ENCODE results near the gene SF3B2.
"Not testable (repeated sequence)": the region's sequence is repeated elsewhere in the genome, so short reads cannot be mapped to it uniquely, and the experiment has no call there.

The SF3B2 gene

DNA sequence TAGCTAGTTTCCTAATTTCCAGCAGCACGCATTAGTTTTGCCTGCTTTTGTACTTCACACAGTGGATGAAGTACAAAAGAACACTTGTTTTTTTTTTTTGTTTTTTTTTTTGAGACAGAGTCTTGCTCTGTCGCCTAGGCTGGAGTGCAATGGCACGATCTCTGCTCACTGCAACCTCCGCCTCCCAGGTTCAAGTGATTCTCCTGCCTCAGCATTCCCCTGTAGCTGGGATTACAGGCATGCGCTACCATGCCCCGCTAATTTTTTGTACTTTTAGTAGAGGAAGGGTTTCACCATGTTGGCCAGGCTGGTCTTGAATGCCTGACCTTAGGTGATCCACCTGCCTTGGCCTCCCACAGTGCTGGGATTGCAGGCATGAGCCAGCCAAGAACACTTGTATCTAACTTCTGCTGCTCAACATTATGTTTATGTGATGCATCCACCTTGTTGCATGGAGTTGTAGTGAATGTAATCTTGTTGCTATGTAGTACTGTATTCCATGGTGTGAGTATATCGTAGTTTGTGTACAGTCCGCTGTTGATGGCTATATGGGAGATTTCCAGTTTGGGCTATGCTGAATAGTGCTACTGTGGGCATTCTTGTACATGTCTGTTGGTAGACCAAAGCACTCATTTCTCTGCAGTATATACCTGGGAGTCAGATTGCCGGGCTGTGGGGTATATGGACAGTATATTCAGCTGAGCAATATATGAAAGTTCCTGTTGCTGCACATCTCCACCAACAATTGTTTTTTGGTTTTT lies 35.2 kb downstream of the SF3B2 start:
- Mint-ChIP-seq H3K27me3 (no peaks in the 10 kb centered on the region), H3K9me3 (no peaks in the 10 kb centered on the region), H3K4me3 (no peak overlapping the region), H3K4me1 (ENCODE audit: low read depth) (peaks cover 72% of the 10 kb centered on the region), H3K36me3 (ENCODE audit: low read depth) (peaks cover 19% of the 10 kb centered on the region), H3K27ac (peak overlapping the region; percentile 37)

- peak overlapping the region; percentile 54 for H3K27ac Mint-ChIP-seq
- no peaks in the 10 kb centered on the region for H3K27me3 Mint-ChIP-seq
- no peak overlapping the region for H3K4me3 Mint-ChIP-seq
- H3K4me1 Mint-ChIP-seq (ENCODE audit: low read depth), result peaks cover 57% of the 10 kb centered on the region
- no peaks in the 10 kb centered on the region for H3K9me3 Mint-ChIP-seq
- H3K36me3 Mint-ChIP-seq (ENCODE audit: low read depth), result peaks cover 19% of the 10 kb centered on the region
Measured at GRCh38 chr11:66089067-66089466, 36.9 kb downstream of the SF3B2 start.

- no peaks in the 10 kb centered on the region for H3K27me3 Mint-ChIP-seq
- H3K27ac Mint-ChIP-seq, result no peak overlapping the region
- peaks cover 19% of the 10 kb centered on the region for H3K36me3 Mint-ChIP-seq (ENCODE audit: low read depth)
- H3K4me3 Mint-ChIP-seq, result no peak overlapping the region
- no peaks in the 10 kb centered on the region for H3K9me3 Mint-ChIP-seq
- peaks cover 45% of the 10 kb centered on the region for H3K4me1 Mint-ChIP-seq (ENCODE audit: low read depth)
Measured at GRCh38 chr11:66090288-66090687, 38.1 kb downstream of the SF3B2 start.

DNA sequence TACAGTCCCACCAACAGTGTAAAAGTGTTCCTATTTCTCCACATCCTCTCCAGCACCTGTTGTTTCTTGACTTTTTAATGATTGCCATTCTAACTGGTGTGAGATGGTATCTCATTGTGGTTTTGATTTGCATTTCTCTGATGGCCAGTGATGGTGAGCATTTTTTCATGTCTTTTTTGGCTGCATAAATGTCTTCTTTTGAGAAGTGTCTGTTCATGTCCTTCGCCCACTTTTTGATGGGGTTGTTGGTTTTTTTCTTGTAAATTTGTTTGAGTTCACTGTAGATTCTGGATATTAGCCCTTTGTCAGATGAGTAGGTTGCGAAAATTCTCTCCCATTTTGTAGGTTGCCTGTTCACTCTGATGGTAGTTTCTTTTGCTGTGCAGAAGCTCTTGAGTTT lies 40.0 kb downstream of the SF3B2 start:
- H3K4me3 Mint-ChIP-seq, H3K27me3 Mint-ChIP-seq, H3K9me3 Mint-ChIP-seq, H3K27ac Mint-ChIP-seq: not testable (repeated sequence)
- Mint-ChIP-seq H3K36me3 (ENCODE audit: low read depth) (peaks cover 19% of the 10 kb centered on the region), H3K4me1 (ENCODE audit: low read depth) (peaks cover 38% of the 10 kb centered on the region)

DNA sequence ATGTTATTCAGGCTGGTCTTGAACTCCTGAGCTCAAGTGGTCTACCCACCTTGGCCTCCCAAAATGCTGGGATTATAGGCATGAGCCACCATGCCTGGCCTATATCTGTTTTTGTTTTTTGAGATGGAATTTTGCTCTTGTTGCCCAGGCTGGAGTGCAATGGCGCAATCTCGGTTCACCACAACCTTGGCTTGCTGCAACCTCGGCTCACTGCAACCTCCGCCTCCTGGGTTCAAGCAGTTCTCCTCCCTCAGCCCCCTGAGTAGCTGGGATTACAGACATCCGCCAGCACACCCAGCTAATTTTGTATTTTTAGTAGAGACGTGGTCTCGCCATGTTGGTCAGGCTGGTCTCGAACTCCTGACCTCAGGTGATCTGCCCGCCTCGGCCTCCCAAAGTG lies 47.6 kb downstream of the SF3B2 start:
- H3K4me3 Mint-ChIP-seq, H3K9me3 Mint-ChIP-seq, H3K27me3 Mint-ChIP-seq: not testable (repeated sequence)
- H3K36me3 Mint-ChIP-seq (ENCODE audit: low read depth), result peaks cover 19% of the 10 kb centered on the region
- peak overlapping the region; percentile 94 for H3K27ac Mint-ChIP-seq
- peaks cover 72% of the 10 kb centered on the region for H3K4me1 Mint-ChIP-seq (ENCODE audit: low read depth)

DNA sequence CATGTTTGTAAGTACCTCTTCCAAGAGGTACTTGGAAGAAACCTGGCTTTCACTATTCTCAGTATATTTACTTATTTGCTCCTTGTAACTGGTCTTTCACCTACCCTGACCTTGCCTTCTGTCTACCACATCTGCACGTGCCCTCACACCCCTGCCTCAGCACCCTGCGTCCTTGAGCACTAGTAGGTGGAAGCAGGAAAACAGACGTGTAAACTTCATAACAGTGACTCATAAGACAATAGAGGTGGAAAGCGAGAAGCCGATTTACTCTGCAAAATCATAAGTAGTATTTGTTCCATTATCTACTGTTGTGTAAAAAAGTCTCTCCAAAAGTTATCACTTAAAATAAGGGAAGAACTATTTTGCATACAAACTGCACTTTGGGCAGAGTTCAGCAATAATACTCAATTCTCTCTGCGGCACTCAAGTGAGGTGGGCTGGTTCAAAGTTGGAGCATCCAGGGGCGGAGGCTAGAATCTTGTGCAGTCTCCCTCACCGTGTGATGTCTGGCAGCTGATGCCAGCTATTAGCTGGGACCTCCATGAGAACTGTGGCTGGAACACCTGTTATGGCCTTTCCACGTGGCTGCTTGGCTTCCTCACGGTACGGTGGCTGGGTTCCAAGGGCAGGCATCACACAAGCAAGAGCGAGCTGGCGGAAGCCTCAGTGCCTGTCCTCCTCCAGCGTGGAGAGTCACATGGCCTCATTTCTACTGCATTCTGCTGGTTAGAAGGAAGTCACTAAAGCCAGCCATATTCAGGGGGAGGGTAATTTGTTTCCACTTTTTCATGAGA lies 48.3 kb downstream of the SF3B2 start:
- Mint-ChIP-seq H3K36me3 (ENCODE audit: low read depth) (peaks cover 19% of the 10 kb centered on the region), H3K27me3 (no peaks in the 10 kb centered on the region), H3K9me3 (no peaks in the 10 kb centered on the region), H3K27ac (peak overlapping the region; percentile 94), H3K4me3 (peak overlapping the region; percentile 82), H3K4me1 (ENCODE audit: low read depth) (peaks cover 79% of the 10 kb centered on the region)

DNA sequence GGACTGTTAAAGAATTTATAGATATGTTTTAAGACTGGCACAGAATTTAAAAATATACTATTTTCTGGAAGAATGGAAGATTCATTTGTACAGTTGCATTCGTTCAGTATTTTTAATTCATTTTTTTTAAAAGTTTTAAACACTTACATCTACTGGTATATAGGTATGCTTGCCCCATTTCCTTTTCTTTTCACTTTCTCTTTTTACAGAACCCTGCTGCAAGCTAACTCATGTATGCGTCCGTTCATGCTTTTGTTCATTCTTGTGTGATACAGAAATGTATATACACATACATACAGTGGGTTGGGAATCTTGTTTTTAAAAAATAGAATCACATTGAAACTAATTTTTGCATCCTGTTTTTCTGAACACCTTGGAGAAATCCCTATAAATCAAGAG lies 48.9 kb downstream of the SF3B2 start:
- Mint-ChIP-seq H3K36me3 (ENCODE audit: low read depth) (peaks cover 19% of the 10 kb centered on the region), H3K27ac (peak overlapping the region; percentile 94), H3K4me1 (ENCODE audit: low read depth) (peaks cover 85% of the 10 kb centered on the region), H3K4me3 (peak overlapping the region; percentile 82), H3K27me3 (no peaks in the 10 kb centered on the region), H3K9me3 (no peaks in the 10 kb centered on the region)

DNA sequence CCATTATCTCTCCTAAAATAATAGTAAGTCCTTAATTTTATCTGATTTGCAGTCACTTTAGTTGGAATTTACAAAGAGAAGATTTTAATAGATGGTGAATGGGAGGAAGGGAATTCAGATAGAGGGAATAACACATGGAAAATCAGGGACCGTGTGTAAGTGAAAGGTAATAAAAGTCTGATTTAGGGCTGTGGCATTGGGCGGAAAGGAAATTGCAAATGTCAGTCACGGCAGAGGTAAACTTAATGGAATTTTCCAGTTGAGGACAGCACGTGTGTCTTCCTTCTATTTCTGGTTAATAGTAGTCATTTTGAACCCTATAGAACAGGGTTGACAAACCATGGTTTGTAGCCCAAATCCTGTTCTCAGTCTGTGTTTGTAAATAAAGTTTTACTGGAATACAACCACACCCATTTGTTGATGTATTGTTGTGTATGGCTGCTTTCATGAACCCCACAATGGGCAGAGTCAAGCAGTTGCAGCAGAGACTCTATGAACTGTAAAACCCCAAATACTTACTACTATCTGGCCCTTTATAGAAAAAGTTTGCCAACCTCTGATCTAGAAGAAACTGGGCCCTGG lies 52.0 kb downstream of the SF3B2 start:
- Mint-ChIP-seq H3K36me3 (ENCODE audit: low read depth) (peaks cover 29% of the 10 kb centered on the region), H3K9me3 (no peaks in the 10 kb centered on the region), H3K4me3 (peak overlapping the region; percentile 51), H3K4me1 (ENCODE audit: low read depth) (peaks cover 92% of the 10 kb centered on the region), H3K27ac (peak overlapping the region; percentile 85), H3K27me3 (no peaks in the 10 kb centered on the region)

- no peaks in the 10 kb centered on the region for H3K27me3 Mint-ChIP-seq
- H3K4me1 Mint-ChIP-seq (ENCODE audit: low read depth), result peaks cover 97% of the 10 kb centered on the region
- H3K4me3 Mint-ChIP-seq, result peak overlapping the region; percentile 55
- H3K36me3 Mint-ChIP-seq (ENCODE audit: low read depth), result peaks cover 18% of the 10 kb centered on the region
- no peaks in the 10 kb centered on the region for H3K9me3 Mint-ChIP-seq
- H3K27ac Mint-ChIP-seq, result peak overlapping the region; percentile 95
Measured at GRCh38 chr11:66106786-66107599, 54.8 kb downstream of the SF3B2 start.

DNA sequence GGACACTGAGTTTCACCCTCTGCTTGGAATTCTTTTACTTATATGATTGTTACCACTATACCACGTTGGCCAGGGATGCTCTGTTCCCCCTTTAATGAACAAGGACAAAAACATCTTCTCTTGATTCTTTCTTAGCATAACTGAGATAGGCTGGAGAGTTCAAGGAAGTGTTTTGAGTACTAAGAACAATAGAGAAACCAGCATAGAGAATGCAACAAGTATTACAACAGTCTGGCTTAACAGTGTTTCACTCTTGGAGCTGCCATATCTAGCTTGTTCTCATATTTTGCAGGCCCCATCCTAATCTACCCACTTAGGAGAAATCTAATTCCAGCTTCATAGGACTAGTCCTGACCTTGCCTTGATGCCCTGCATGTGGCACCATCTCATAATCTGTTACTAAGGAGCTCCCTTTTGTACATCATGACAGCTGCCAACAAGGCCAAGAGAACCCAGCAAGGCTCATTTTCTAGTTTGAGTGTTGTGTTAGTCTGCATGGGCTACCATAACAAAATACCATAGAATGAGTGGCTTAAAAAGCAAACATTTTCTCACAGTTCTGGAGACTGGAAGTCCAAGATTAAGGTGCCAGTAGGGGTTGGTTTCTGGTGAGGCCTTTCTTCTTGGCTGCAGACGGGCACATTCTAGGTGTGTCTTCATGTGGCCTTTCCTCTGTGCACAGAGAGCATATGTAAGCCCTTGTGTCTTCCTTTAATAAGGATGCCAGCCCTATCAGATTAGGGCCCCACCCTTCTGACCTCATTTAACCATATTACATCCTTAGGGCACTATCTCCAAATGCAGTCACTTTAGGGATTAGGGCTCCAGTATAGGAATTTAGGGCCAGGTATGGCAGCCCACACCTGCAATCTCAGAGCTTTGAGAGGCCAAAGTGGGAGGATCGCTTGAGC lies 55.7 kb downstream of the SF3B2 start:
- Mint-ChIP-seq H3K36me3 (ENCODE audit: low read depth) (peaks cover 16% of the 10 kb centered on the region), H3K4me3 (peak overlapping the region; percentile 55), H3K27me3 (no peaks in the 10 kb centered on the region), H3K4me1 (ENCODE audit: low read depth) (peaks cover 97% of the 10 kb centered on the region), H3K9me3 (no peaks in the 10 kb centered on the region), H3K27ac (peak overlapping the region; percentile 95)

DNA sequence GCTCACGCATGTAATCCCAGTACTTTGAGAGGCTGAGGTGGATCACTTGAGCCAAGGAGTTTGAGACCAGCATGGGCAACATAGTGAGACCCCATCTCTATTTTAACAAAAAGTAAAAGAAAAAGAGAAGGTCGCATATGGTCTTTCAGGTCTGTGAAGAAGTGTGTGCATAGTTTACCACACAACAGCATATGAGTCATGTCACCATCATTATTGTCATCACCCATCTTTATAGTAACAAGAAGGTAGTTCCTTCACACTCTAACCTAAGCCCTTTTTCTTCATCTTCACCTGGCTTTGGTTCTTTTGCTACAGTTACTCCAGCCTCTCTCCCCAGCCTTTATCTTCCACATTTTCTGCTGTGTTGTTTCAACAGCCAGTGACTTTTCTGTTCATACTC lies 57.1 kb downstream of the SF3B2 start:
- Mint-ChIP-seq H3K36me3 (ENCODE audit: low read depth) (peaks cover 11% of the 10 kb centered on the region), H3K27me3 (no peaks in the 10 kb centered on the region), H3K27ac (peak overlapping the region; percentile 65), H3K4me1 (ENCODE audit: low read depth) (peaks cover 98% of the 10 kb centered on the region), H3K4me3 (no peak overlapping the region), H3K9me3 (no peaks in the 10 kb centered on the region)

DNA sequence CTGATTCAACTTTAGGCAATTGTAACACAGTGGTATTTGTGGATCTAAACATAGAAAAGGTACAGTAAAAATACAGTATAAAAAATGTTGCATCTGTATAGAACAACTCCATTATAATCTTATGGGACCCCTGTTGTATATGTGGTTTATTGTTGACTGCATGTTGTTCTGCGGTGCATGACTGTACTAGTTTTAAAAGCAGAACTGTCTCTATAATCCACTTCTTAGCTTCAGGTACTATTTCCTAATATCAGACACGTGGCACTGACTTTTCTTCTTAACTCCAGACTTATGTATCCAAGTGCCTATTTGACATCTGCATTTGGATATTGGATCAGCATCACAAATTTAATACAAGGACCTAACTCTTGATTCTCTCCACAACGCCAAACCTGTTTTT lies 59.0 kb downstream of the SF3B2 start:
- peak overlapping the region; percentile 36 for H3K27ac Mint-ChIP-seq
- H3K4me3 Mint-ChIP-seq, result no peak overlapping the region

DNA sequence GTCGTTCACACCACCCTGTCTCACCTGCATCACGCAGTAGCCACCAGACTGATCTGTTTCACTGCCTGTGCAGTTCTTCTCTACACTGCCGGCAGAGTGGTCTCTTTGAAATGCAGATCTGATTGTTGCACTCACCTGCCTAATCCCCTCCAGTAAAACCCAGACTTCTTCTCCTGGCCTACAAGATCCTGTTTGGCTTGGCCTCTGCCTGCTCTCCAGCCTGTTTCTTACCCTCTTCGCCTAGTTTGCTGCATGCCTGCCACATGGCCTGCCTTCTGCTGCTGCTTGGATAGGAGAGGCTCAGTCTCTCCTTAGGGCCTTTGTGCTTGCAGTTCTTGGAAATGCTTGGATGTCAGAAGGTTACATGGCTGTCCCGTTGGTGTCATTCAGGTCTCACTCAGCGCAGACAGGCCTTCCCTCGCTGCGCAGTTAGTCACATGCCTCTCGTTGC lies 59.9 kb downstream of the SF3B2 start:
- Mint-ChIP-seq H3K27me3 (no peaks in the 10 kb centered on the region), H3K9me3 (no peaks in the 10 kb centered on the region), H3K4me1 (ENCODE audit: low read depth) (peaks cover 98% of the 10 kb centered on the region), H3K4me3 (no peak overlapping the region), H3K27ac (peak overlapping the region; percentile 84), H3K36me3 (ENCODE audit: low read depth) (peaks cover 6% of the 10 kb centered on the region)

More for the DNA sequence above, 59.0 kb downstream of the SF3B2 start:
- peaks cover 11% of the 10 kb centered on the region for H3K36me3 Mint-ChIP-seq (ENCODE audit: low read depth)
- H3K9me3 Mint-ChIP-seq, result no peaks in the 10 kb centered on the region
- no peaks in the 10 kb centered on the region for H3K27me3 Mint-ChIP-seq
- peaks cover 96% of the 10 kb centered on the region for H3K4me1 Mint-ChIP-seq (ENCODE audit: low read depth)

All from stimulated activated naive CD8-positive, alpha-beta T cell treated with anti-CD3 and anti-CD28 coated beads, Interleukin-15, Interleukin-2, amounts not matched to agents 100 ng/mL and 50 ng/mL, for 24 hours (primary cell).